GM21360 (cell line): Measurements from ENCODE around the gene LRRK1.

Experiments
- ATAC-seq: cut with Tn5 transposase; IDR thresholded peaks from one replicate; pipeline ENCODE4 v1.9.1; 2021; ENCODE audit warnings: mild to moderate bottlenecking, moderate library complexity; ENCODE audit not compliant: unreplicated experiment

The LRRK1 gene

GRCh38 chr15:101105059-101105891, 186.1 kb downstream of the LRRK1 start:
- no peak for ATAC-seq

DNA sequence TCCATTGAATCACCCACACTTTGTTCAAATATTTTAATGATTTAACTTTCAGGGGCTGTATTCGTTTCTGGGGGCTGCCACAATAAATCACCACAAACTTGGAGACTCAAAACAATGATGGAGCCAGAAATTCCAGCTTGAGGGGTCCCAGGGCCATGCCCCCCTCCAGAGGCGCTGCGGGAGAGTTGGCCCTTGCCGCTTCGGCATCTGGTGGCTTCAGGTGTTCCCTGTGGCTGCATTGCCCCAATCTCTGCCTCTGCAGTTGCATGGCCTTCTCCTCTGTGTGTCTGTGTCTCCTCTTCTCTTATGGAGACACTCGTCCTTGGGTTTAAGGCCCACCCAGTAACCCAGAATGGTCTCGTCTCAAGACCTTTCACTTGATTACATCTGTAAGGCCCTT, 187.9 kb downstream of the LRRK1 start:
- no peak for ATAC-seq

DNA sequence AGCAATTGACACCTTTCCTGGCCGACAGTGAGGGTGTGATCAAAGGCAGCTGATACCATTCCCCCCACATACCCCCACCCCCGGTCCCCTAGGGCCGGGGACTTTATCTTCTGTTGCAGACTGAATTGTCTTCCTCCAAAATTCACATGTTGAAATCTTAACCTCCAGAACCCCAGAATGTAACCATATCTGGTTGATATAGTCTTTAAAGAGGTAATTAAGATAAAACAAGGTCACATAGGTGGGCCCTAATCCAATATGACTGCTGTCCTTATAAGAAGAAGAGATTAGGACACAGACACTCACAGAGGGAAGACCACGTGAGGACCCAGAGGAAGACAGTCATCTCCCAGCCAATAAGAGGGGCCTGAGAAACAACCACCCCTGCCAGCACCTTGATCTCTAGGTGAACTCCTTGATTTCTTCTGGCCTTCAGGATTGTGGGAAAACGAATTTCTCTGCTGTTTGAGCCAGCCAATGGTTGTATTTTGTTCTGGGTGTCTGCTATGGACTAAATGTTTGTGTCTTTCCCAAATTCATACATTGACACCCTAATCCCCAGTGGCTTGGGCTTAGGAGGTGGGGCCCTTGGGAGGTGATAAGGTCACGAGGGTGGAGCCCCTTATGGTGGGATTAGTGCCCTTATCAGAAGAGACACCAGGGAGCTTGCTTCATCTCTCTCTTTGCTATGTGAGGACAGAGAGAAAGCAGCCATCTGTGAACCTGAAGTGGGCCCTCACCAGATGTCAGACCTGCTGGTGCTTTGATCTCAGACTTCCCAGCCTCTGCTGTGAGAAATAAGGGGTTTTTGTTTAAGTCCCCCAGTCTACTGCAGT, 188.7 kb downstream of the LRRK1 start:
- ATAC-seq: no peak

- no peak for ATAC-seq
These were observed 189.3 kb downstream of the LRRK1 start for GRCh38 chr15:101108461-101108775.

- ATAC-seq: no peak
These were observed 189.6 kb downstream of the LRRK1 start for GRCh38 chr15:101108791-101109190.

GRCh38 chr15:101110681-101111569, 191.8 kb downstream of the LRRK1 start:
- no peak for ATAC-seq

DNA sequence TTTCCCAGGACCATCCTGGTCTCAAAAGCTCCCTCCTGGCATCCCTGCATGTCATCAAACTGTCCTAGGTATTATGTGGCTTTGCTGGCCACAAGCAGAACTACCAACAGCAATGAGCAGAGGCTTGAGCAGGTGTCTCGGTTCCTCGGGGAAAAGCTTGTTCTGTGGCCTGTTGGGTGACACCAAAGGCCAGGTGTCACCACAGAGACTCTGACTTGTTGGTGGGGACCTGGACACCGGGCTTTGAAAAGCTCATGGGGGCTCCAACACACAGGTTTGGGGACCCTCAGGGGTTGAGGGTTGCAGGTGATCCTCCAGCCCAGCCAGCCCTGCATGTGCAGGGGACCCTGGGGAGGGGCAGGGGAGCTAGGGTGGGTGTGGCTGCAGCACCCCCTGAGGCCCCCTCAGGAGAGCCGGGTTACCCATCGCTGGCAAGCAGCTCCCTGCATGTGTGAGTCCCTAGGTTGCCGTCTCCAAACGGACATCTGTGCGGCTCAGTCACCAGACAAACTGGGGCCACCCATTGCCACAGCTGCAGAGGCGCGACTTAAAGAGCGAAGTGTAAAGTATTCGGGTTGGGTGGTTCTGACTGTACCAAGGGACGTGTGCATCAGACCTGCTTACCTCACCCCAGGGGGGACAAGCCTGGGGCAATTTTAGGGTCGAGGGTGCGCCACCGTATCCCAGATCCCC, 192.6 kb downstream of the LRRK1 start:
- ATAC-seq: no peak

DNA sequence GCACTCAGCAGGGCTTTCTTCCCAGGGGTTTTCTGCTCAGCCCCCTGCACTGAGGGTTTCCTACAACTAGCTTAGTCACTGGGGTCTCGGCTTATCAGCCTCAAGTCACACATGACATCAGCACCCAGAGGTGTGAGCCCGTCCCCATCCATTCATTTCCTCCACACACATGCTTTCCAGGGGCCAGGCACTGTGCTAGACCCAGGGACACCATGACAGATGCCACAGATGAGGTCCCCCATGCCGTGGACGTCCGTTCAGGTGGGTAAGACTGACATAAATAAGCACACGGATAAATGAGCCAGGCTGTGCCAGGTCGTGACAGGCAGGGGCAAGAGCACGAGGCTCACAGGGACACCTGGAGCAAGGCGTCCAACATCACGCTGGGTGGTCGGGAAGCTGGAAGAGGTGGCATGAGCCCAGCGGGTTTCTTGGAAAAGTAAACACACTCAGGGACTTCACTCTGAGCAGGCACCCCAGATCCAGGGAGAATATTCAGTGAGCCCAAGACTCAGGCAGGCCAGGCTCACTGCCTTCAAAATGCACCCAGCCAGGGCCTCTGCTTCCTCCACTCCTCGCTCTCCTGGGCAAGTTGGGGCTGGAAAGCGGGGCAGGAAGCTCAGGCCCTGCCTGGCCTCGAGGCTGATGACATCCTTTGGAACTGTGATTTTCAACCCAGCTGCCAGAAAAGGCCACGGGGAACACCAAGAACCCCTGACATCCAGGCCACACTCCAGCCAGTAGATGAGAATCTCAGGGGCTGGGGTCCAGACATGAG, 193.4 kb downstream of the LRRK1 start:
- ATAC-seq: no peak

- no peak for ATAC-seq
These were observed 194.2 kb downstream of the LRRK1 start for GRCh38 chr15:101113114-101114005.

DNA sequence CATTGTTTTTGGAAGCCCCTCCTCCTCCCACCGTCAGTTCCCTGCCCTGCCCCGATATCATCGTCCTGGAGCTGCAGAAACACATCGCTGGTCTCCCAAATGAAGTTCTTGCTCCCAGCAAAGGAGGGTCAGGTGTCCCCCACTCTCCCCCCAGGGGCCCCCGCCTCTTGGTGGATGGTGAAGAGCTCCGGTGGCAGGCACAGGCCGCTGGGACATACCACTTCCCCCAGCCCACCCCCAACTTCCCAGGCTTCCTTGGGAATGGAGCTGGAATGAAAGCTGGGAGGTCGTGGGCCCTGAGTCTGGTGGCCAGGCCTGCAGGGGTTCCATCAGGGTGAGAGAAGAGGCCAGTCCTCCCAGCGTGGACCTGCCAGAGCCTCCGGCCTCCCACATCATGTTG, 195.0 kb downstream of the LRRK1 start:
- ATAC-seq: no peak

- ATAC-seq: no peak
These were observed 195.5 kb downstream of the LRRK1 start for GRCh38 chr15:101114610-101115009.

- no peak for ATAC-seq
These were observed 196.2 kb downstream of the LRRK1 start for GRCh38 chr15:101115393-101115785.

DNA sequence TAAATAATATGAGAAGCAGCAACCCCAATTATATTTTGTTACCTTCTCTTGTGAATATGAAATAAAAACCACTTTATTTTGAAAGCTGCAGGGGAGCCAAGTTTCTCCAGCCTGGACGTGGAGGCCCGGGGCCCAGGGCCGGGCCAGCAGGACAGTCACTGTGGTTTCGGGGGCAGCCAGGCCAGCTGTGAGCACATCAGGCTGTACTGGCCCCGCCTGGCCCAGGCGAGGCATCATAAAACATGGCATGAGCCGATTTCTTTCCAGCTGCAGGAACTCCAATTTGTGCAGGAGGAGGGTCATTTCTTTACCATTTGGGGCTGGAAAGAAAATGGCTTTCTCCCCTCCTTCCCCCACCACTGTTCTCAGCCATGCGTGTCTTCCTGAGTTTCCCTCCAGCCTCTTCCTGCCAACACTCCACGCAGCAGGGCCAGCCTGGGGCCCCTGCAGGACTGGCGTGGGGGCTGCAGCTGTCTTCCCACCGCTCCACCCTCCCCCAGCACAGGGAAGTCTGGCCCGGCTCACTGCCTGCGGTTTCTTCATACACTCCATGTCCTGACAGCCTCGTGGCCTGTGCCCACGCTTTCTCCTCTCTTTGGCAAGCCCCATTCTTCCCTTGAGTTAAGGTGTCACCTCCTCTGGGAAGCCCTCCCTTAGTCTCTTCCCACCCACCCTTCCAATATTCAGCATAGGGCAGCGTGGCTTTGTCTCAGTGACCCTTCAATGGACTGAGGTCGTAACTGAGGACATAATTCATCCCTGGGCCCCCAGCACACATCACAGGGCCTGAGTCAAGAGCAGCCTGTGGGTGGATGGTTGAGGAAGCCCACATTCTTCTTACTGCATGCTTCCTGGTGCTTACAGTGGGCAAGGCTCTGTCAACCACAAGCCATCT, 196.9 kb downstream of the LRRK1 start:
- no peak for ATAC-seq

DNA sequence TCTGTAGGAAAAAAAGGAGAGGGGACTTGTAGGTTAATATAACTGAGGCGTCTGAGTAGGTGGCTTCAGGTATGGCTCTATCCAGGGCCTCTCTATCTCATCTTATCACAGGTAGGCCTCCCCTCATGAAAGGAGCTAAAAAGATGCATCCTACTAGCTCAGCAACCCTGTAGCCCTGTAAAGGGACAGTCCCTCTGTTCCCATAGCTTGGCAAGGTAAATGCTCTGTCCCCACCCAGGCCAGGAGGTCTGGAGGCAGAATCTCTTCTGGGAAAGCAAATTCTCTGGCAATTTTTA, 197.5 kb downstream of the LRRK1 start:
- no peak for ATAC-seq

- no peak for ATAC-seq
These were observed 199.0 kb downstream of the LRRK1 start for GRCh38 chr15:101118116-101118515.

DNA sequence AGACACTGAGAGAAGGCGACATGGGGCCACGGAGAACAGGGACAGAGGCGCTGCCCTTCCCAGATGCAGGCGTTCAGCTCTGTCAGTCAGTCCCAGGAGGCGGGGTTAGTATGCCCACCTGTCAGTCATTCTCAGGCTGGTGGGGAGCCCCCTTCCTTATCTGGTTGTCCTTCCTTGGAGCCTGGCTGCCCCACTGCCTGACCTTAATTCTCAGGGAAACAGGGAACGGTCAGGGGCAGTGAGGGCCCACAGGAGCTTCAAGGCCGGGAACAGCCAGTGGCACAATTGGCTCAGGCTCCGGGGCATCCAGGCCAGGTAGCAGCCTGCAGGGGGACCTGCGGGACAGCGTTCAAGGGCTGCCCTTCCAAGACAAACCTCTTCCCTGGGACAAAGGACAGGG, 199.5 kb downstream of the LRRK1 start:
- ATAC-seq: no peak

DNA sequence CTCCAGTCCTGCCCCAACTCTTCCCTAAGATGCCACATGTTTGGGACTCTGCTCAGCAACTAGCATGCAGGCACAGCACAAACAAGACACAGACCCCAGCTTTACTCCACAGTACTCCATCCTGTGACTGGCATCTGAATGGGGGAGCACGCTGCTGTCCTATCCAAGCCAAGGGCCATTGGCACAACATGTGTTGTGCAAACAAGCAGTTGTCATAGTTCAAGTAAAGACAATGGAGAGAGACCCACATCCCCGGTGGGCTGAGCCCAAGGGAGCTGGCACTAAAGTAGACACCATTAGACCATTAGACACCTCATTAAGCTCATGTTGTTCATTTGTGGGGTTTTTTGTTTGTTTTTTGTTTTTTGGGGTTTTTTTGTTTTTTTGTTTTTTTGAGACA, 200.0 kb downstream of the LRRK1 start:
- ATAC-seq: no peak
